Measurements from ENCODE around the gene NIFK. TPM values are rescaled to one million over a fixed set of nuclear protein-coding genes. Genes with fewer than 3 reads are reported as not detected.

NIFK gene
- total and polyA plus RNA-seq, 2 of the 4 experiments (the other 2 are of a cell fraction): 19.5 to 24.3 TPM

GRCh38 chr2:121776361-121776760, 39.7 kb upstream of the NIFK start:
- H3K4me1 ChIP-seq (ENCODE audit: control insufficient read depth, insufficient read depth, low read length): peaks cover 5% of the 10 kb centered on the region; the same call in 1 of the 2 replicates
- CTCF ChIA-PET: no interaction called here
- H3K4me2 ChIP-seq (ENCODE audit: low read depth, low read length): no peak overlapping the region
- dilution Hi-C loops (cut with HindIII; ENCODE audit: low sequenced_read_pairs, unreplicated experiment) (no loop called here), in situ Hi-C loops (cut with MboI; ENCODE audit: low sequenced_read_pairs) (no loop called here), intact Hi-C loops (cut with micrococcal nuclease) (no loop called here)
- H3K36me3 ChIP-seq (ENCODE audit: control insufficient read depth, insufficient read depth, low read length): no peaks in the 10 kb centered on the region
- no peak overlapping the region for H4K91ac ChIP-seq (ENCODE audit: insufficient read depth, low read depth, low read length)
- no peak overlapping the region for H2BK20ac ChIP-seq (ENCODE audit: low read depth, low read length)
- peaks cover 11% of the 10 kb centered on the region for H3K27me3 ChIP-seq (ENCODE audit: control insufficient read depth, insufficient read depth, low read length)
- H3K18ac ChIP-seq (ENCODE audit: low read depth, low read length): no peak overlapping the region
- H2AK5ac ChIP-seq (ENCODE audit: low read depth, low read length): no peak overlapping the region
- no TSS peak for BruUV-seq (replicated peaks)
- no peak overlapping the region for H2AFZ ChIP-seq (replicated peaks; ENCODE audit: low read length, poor library complexity)
- no peak overlapping the region for H4K8ac ChIP-seq (ENCODE audit: low read depth in 2 of 2, low read length in 2 of 2)
- no peak for TF ChIP-seq FOS (IDR thresholded peaks at IDR 0.05; ENCODE audit: low read depth, low read length)
- no peak overlapping the region for H2BK5ac ChIP-seq (ENCODE audit: low read depth, low read length, poor library complexity, severe bottlenecking)
- H3K27ac ChIP-seq (ENCODE audit: insufficient read depth, low read length): no peak overlapping the region
- no peaks in the 10 kb centered on the region for H4K20me1 ChIP-seq (ENCODE audit: insufficient read depth, low read length)
- no peak overlapping the region for H3K4ac ChIP-seq (ENCODE audit: low read depth, low read length)
- no CpG with 5 or more reads among the region's 3 CpGs for WGBS, 2 experiments (ENCODE audit: extremely low coverage in 2 of 2, insufficient read length in 1 of 2)
- H3K56ac ChIP-seq (ENCODE audit: extremely low read depth, insufficient read depth, low read length): no peak overlapping the region
- H3K9ac ChIP-seq (ENCODE audit: low read depth, low read length): no peak overlapping the region
- no peak overlapping the region for H2AK9ac ChIP-seq (replicated peaks; ENCODE audit: low read depth, low read length, poor library complexity)
- no peak overlapping the region for H4K5ac ChIP-seq (ENCODE audit: low read depth, low read length)
- no peak for ATAC-seq (ENCODE audit: low read depth)
- no peak overlapping the region for H3K23ac ChIP-seq (ENCODE audit: low read depth, low read length)
- H3K9me1 ChIP-seq (ENCODE audit: insufficient read depth, low read length): no peaks in the 10 kb centered on the region; the same call in 1 of the 2 replicates
- H3K79me1 ChIP-seq (ENCODE audit: low read depth in 1 of 2, low read length in 2 of 2): no peaks in the 10 kb centered on the region
- no peak overlapping the region for H2BK15ac ChIP-seq (ENCODE audit: low read depth, low read length)
- no peak overlapping the region for H3K14ac ChIP-seq (replicated peaks; ENCODE audit: low read depth, low read length)
- DNase-seq: no peak
- no peak overlapping the region for H2BK120ac ChIP-seq (ENCODE audit: low read depth, low read length)
- POLR2A ChIA-PET (ENCODE audit: unreplicated experiment): no interaction called here
- H3K9me3 ChIP-seq (ENCODE audit: control insufficient read depth, insufficient read depth, low read length): no peaks in the 10 kb centered on the region
- no peak overlapping the region for H3K4me3 ChIP-seq (ENCODE audit: insufficient read depth, low read depth, low read length)
